IMR-90 (cell line): ENCODE data around the gene SLC4A4. TPM values are rescaled to one million over a fixed set of nuclear protein-coding genes. Genes with fewer than 3 reads are reported as not detected.

Source experiments
- ATAC-seq: fragments of 200-7000 bp; cut with Tn5 transposase; 2 replicates; pipeline ENCODE4 v1.9.1; 2020; ENCODE audit warnings: low read depth, mild to moderate bottlenecking, moderate library complexity
- BruUV-seq: library from RNA; stranded (reverse); fragments of 400-500 nt; replicated peaks from 2 replicates; lab custom pipeline; 2021; lab: Mats Ljungman, UMichigan
- CTCF ChIA-PET: fragments of 300-600 bp; formaldehyde crosslinking; extraction: SDS; loops from one replicate; lab custom pipeline; 2021; ENCODE audit warnings: antibody characterized with exemption; lab: Yijun Ruan, JAX
- POLR2A ChIA-PET: fragments of 300-600 bp; sonication (Branson Sonifier 250); formaldehyde crosslinking; loops from one replicate; lab custom pipeline; 2022; ENCODE audit warnings: antibody characterized with exemption; ENCODE audit not compliant: unreplicated experiment; lab: Charles Lee
- DNase-seq: peaks from one replicate; pipeline ENCODE4 v3.0.0; 2013
- H2AFZ ChIP-seq: replicated peaks from 2 replicates; pipeline ENCODE3; 2013; ENCODE audit warnings: low read length, mild to moderate bottlenecking; ENCODE audit not compliant: poor library complexity
- H2AK5ac ChIP-seq: 2 replicates; pipeline ENCODE4 v1.6.1; 2013; ENCODE audit warnings: low read depth, low read length, inconsistent platforms
- H2AK9ac ChIP-seq: replicated peaks from 2 replicates; pipeline ENCODE3; 2013; ENCODE audit warnings: mild to moderate bottlenecking, low read depth, low read length, moderate library complexity; ENCODE audit not compliant: poor library complexity
- H2BK120ac ChIP-seq: 2 replicates; pipeline ENCODE4 v1.6.1; 2013; ENCODE audit warnings: low read depth, low read length, inconsistent platforms
- H2BK15ac ChIP-seq: 3 replicates; pipeline ENCODE4 v1.6.1; 2013; ENCODE audit warnings: low read depth, low read length, inconsistent platforms
- H2BK20ac ChIP-seq: 2 replicates; pipeline ENCODE4 v1.6.1; 2013; ENCODE audit warnings: low read depth, mild to moderate bottlenecking, inconsistent platforms, low read length, moderate library complexity
- H2BK5ac ChIP-seq: 2 replicates; pipeline ENCODE4 v1.6.1; 2013; ENCODE audit warnings: mild to moderate bottlenecking, low read depth, low read length, inconsistent platforms; ENCODE audit not compliant: poor library complexity, severe bottlenecking
- H3K14ac ChIP-seq: replicated peaks from 2 replicates; pipeline ENCODE4 v1.6.1; 2013; ENCODE audit warnings: low read depth, low read length, inconsistent platforms
- H3K18ac ChIP-seq: 2 replicates; pipeline ENCODE4 v1.6.1; 2013; ENCODE audit warnings: low read depth, low read length, control low read depth
- H3K23ac ChIP-seq: 2 replicates; pipeline ENCODE4 v1.6.1; 2013; ENCODE audit warnings: low read depth, low read length, inconsistent platforms
- H3K27ac ChIP-seq: 2 replicates; pipeline ENCODE4 v1.5.1; 2013; ENCODE audit warnings: mild to moderate bottlenecking, control low read depth, low read length; ENCODE audit not compliant: insufficient read depth
- H3K27me3 ChIP-seq: 2 replicates; pipeline ENCODE4 v1.6.1; 2013; ENCODE audit warnings: low read length; ENCODE audit not compliant: control insufficient read depth, insufficient read depth
- H3K36me3 ChIP-seq: 2 replicates; pipeline ENCODE4 v1.6.1; 2013; ENCODE audit warnings: low read length, mixed read lengths; ENCODE audit not compliant: control insufficient read depth, insufficient read depth
- H3K4ac ChIP-seq: 2 replicates; pipeline ENCODE4 v1.6.1; 2013; ENCODE audit warnings: low read depth, low read length, inconsistent platforms
- H3K4me1 ChIP-seq: 2 replicates; pipeline ENCODE4 v1.6.1; 2013; ENCODE audit warnings: low read length, mixed read lengths; ENCODE audit not compliant: control insufficient read depth, insufficient read depth
- H3K4me2 ChIP-seq: 2 replicates; pipeline ENCODE4 v1.6.1; 2013; ENCODE audit warnings: low read depth, mild to moderate bottlenecking, control low read depth, low read length, moderate library complexity
- H3K4me3 ChIP-seq: 2 replicates; pipeline ENCODE4 v1.5.1; 2013; ENCODE audit warnings: low read depth, mild to moderate bottlenecking, control low read depth, low read length, moderate library complexity; ENCODE audit not compliant: insufficient read depth
- H3K56ac ChIP-seq: 2 replicates; pipeline ENCODE4 v1.6.1; 2013; ENCODE audit warnings: low read length, inconsistent platforms; ENCODE audit not compliant: insufficient read depth; ENCODE audit errors: extremely low read depth
- H3K79me1 ChIP-seq, 2 experiments: 2 replicates each; pipeline ENCODE4 v1.6.1; 2013; ENCODE audit warnings: low read length in 2 of 2, inconsistent platforms in 1 of 2, low read depth in 1 of 2
- H3K9ac ChIP-seq: 2 replicates; pipeline ENCODE4 v1.6.1; 2013; ENCODE audit warnings: low read depth, low read length, control low read depth
- H3K9me1 ChIP-seq: 2 replicates; pipeline ENCODE4 v1.6.1; 2013; ENCODE audit warnings: low read length, inconsistent platforms; ENCODE audit not compliant: insufficient read depth
- H3K9me3 ChIP-seq: 2 replicates; pipeline ENCODE4 v1.6.1; 2013; ENCODE audit warnings: low read length; ENCODE audit not compliant: control insufficient read depth, insufficient read depth
- H4K20me1 ChIP-seq: 2 replicates; pipeline ENCODE4 v1.6.1; 2013; ENCODE audit warnings: low read length, inconsistent platforms; ENCODE audit not compliant: insufficient read depth
- H4K5ac ChIP-seq: 2 replicates; pipeline ENCODE4 v1.6.1; 2013; ENCODE audit warnings: mild to moderate bottlenecking, low read depth, low read length, control low read depth
- H4K8ac ChIP-seq, 2 experiments: 2 replicates each; pipeline ENCODE4 v1.6.1; 2013; ENCODE audit warnings: low read depth in 2 of 2, low read length in 2 of 2, control low read depth in 1 of 2, inconsistent platforms in 1 of 2
- H4K91ac ChIP-seq: 2 replicates; pipeline ENCODE4 v1.6.1; 2013; ENCODE audit warnings: low read depth, low read length, inconsistent platforms; ENCODE audit not compliant: insufficient read depth
- POLR2A ChIP-seq: IDR thresholded peaks from 2 replicates; pipeline ENCODE4 v1.6.1; 2012; ENCODE audit warnings: mild to moderate bottlenecking, low read depth, low read length
- RCOR1 ChIP-seq: IDR thresholded peaks from 2 replicates; pipeline ENCODE4 v1.6.1; 2012; ENCODE audit warnings: mild to moderate bottlenecking, low read length, improper control_type of control experiment; ENCODE audit not compliant: insufficient replicate concordance
- WGBS, 2 experiments: methylation state at CpG; one replicate each; pipeline versions ENCODE4 v1.1.5 to v1.1.7; 2013; ENCODE audit warnings: missing lambda C conversion rate in 2 of 2; ENCODE audit not compliant: insufficient read length in 1 of 2; ENCODE audit errors: extremely low coverage in 2 of 2; 5-methylcytosine and 5-hydroxymethylcytosine counted together
- dilution Hi-C: fragments of 300-500 bp; cut with HindIII; formaldehyde crosslinking; loops from one replicate; pipeline ENCODE4 v1.14.3; 2018; ENCODE audit warnings: low sequenced_read_pairs; ENCODE audit not compliant: unreplicated experiment
- in situ Hi-C: fragments of 300-500 bp; cut with MboI; formaldehyde crosslinking; loops from 3 replicates; pipeline ENCODE4 v1.14.3; 2019; ENCODE audit warnings: low sequenced_read_pairs, inconsistent platforms, mixed read lengths
- intact Hi-C: fragments of 100-400 bp; cut with micrococcal nuclease; formaldehyde crosslinking; loops from 2 replicates; pipeline ENCODE4 v1.10.0; 2022
- polyA plus RNA-seq, 3 experiments: library from polyadenylated mRNA; depleted of rRNA; stranded (reverse); fragments of >200 nt; gene quantifications; 2 replicates each; pipeline ENCODE4 v1.2.3, GENCODE V29; 2012; ENCODE audit warnings: low replicate concordance in 1 of 3
- total RNA-seq: library from RNA; depleted of rRNA; stranded (reverse); fragments of >200 nt; gene quantifications from 2 replicates; pipeline ENCODE4 v1.2.3, GENCODE V29; 2012

SLC4A4 gene
- total and polyA plus RNA-seq, 2 of the 4 experiments (the other 2 are of a cell fraction): 5.6 to 16.8 TPM

DNA sequence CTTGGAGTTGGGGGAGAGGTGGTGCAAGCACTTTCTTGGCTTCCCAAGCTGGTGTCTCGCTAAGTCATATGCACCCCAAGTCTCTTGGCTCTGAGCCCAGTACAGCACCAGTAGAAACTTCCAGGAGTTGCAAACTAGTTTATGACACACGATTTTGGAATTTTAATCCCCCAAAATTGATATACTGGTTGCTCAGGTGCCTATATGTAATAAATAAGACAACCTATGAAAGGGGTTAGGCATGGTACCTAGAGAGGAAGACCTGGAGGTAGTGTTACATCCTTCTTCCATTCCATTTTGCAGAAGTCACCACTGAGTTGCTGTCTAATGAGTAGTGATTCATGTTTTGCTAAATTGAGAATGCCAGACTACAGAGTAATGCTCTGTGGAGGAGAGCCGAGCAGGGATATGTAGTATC, 4.3 kb upstream of the SLC4A4 start:
- H3K4me2 ChIP-seq: no peak overlapping the region
- dilution Hi-C loops: no loop called here
- no peak overlapping the region for H3K27ac ChIP-seq
- in situ Hi-C loops: no loop called here
- peak; percentile 55 for TF ChIP-seq RCOR1
- no peak for TF ChIP-seq POLR2A
- H2BK120ac ChIP-seq: no peak overlapping the region
- H4K91ac ChIP-seq: no peak overlapping the region
- no peak overlapping the region for H4K5ac ChIP-seq
- POLR2A ChIA-PET: no interaction called here
- H2AK5ac ChIP-seq: no peak overlapping the region
- H3K9ac ChIP-seq: no peak overlapping the region
- DNase-seq: peak; percentile 66
- H2BK20ac ChIP-seq: no peak overlapping the region
- H3K79me1 ChIP-seq: peaks cover 24 to 42% of the 10 kb centered on the region in 2 experiments
- no peak overlapping the region for H3K18ac ChIP-seq
- peaks cover 17% of the 10 kb centered on the region for H3K9me1 ChIP-seq
- 0 out of 2 replicates have a peak overlapping the region, but pooled peaks have one; percentile 35 for H3K4ac ChIP-seq
- H3K4me3 ChIP-seq: no peak overlapping the region
- H2BK15ac ChIP-seq: 0 out of 3 replicates have a peak overlapping the region, but pooled peaks have one; percentile 27
- peak overlapping the region; percentile 28 for H2BK5ac ChIP-seq
- H4K20me1 ChIP-seq: peaks cover 12% of the 10 kb centered on the region
- no peak overlapping the region for H4K8ac ChIP-seq
- intact Hi-C loops: no loop called here
- peak; percentile 67 for ATAC-seq
- 0 out of 2 replicates have a peak overlapping the region, but pooled peaks have one; percentile 10 for H3K23ac ChIP-seq
- no peaks in the 10 kb centered on the region for H3K9me3 ChIP-seq
- BruUV-seq: no TSS peak
- no peak overlapping the region for H2AFZ ChIP-seq
- 0 out of 2 replicates have a peak overlapping the region, but pooled peaks have one; percentile 15 for H3K14ac ChIP-seq
- H3K36me3 ChIP-seq: peaks cover 5% of the 10 kb centered on the region
- H3K27me3 ChIP-seq: no peaks in the 10 kb centered on the region
- no CpG with 5 or more reads among the region's 3 CpGs for WGBS, 2 experiments
- no peak overlapping the region for H3K56ac ChIP-seq
- H2AK9ac ChIP-seq: no peak overlapping the region
- peaks cover 16% of the 10 kb centered on the region for H3K4me1 ChIP-seq
- CTCF ChIA-PET: no interaction called here
